ENCODE results near the gene CD53.

DNA sequence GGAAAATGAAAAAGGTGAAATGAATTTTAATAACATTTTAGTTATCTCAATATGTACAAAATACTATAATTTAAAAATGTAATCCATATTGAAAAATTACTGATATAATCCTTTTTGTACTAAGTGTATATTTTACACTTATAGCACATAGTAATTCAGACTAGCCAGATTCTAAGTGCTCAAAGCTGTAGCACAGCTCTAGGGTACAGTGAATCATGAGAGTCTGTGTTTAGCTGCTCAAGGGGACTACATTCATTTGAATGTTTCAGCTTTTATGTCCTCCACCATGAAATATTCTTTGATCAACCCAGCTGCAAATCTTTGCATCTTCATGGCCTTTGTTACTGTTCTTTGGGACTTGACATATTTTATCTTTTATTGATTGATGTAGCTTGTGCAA, 15.7 kb downstream of the CD53 start:
- no peak for TF ChIP-seq CTCF (IDR thresholded peaks at IDR 0.05)
- no peak for TF ChIP-seq POLR2A (IDR thresholded peaks at IDR 0.05)
- TF ChIP-seq POLR2AphosphoS5 (IDR thresholded peaks at IDR 0.05) = no peak
